Measurements from ENCODE around the gene LPCAT1. TPM values are rescaled to one million over a fixed set of nuclear protein-coding genes. Genes with fewer than 3 reads are reported as not detected.

The LPCAT1 gene
- total and polyA plus RNA-seq, 2 of the 13 experiments (the other 11 are each of a cell fraction or from before 2014, with no cell fraction given): 29.8 to 90.6 TPM

GRCh38 chr5:1555011-1555807 is 31.4 kb upstream of the LPCAT1 start (continued):
- peak; percentile 88 for TF ChIP-seq ZBTB33 (CRISPR knock-in tag; IDR thresholded peaks at IDR 0.05)
- no peak for TF ChIP-seq ZNF329 (CRISPR knock-in tag; IDR thresholded peaks at IDR 0.05; ENCODE audit: low read depth)
- peak; percentile 79; the same call in 1 of the 2 replicates for TF ChIP-seq ZNF747 (CRISPR knock-in tag; IDR thresholded peaks at IDR 0.05; ENCODE audit: borderline replicate concordance)
- peak; percentile 95 for TF ChIP-seq MEIS2 (CRISPR knock-in tag; IDR thresholded peaks at IDR 0.05)
- peak; percentile 97 for TF ChIP-seq HNF1B (CRISPR knock-in tag; IDR thresholded peaks at IDR 0.05)
- no peak for TF ChIP-seq FOXP1 (IDR thresholded peaks at IDR 0.05)
- peak; percentile 93 for TF ChIP-seq FOXP1 (CRISPR knock-in tag; IDR thresholded peaks at IDR 0.05)
- TF ChIP-seq ZFP41 (CRISPR knock-in tag; IDR thresholded peaks at IDR 0.05; ENCODE audit: borderline replicate concordance): no peak
- peak; percentile 90 for TF ChIP-seq ZNF710 (CRISPR knock-in tag; IDR thresholded peaks at IDR 0.05; ENCODE audit: borderline replicate concordance)
- TF ChIP-seq ZNF841 (CRISPR knock-in tag; IDR thresholded peaks at IDR 0.05; ENCODE audit: borderline replicate concordance): no peak
- no peak for TF ChIP-seq THYN1 (CRISPR knock-in tag; IDR thresholded peaks at IDR 0.05; ENCODE audit: borderline replicate concordance, low read depth)
- TF ChIP-seq PHF8 (CRISPR knock-in tag; IDR thresholded peaks at IDR 0.05): 0 out of 2 replicates have a peak, but pooled peaks have one; percentile 47
- no peak for TF ChIP-seq E2F2 (CRISPR knock-in tag; IDR thresholded peaks at IDR 0.05; ENCODE audit: borderline replicate concordance)
- no peak for TF ChIP-seq THAP7 (CRISPR knock-in tag; IDR thresholded peaks at IDR 0.05)
- peak; percentile 34 for TF ChIP-seq IKZF4 (CRISPR knock-in tag; IDR thresholded peaks at IDR 0.05; ENCODE audit: borderline replicate concordance, low read depth, not compliant biosample characterization)
- no peak; the same call in 1 of the 2 replicates for TF ChIP-seq ZNF800 (CRISPR knock-in tag; IDR thresholded peaks at IDR 0.05)
- peak; percentile 90 for TF ChIP-seq ELF3 (CRISPR knock-in tag; IDR thresholded peaks at IDR 0.05)
- no peak for TF ChIP-seq ZNF780A (CRISPR knock-in tag; IDR thresholded peaks at IDR 0.05)

All from HepG2 (cell line).